Posterior vena cava (tissue), 2 donors: ENCODE measurements around the gene CSF3R. TPM values are rescaled to one million over a fixed set of nuclear protein-coding genes. Genes with fewer than 3 reads are reported as not detected.
A peak's percentile ranks its signal among the peaks of the same experiment; 100 is the strongest.

Source experiments
- DNase-seq: peaks from one replicate; pipeline ENCODE4 v3.0.0-alpha.2; 2020; ENCODE audit warnings: low spot score
- intact Hi-C, 2 donors: fragments of 100-400 bp; cut with DNase I; formaldehyde crosslinking; loops; one replicate each; pipeline versions ENCODE4 v1.14.1 to v1.14.2; 2022 to 2023
- total RNA-seq, 2 donors: library from RNA; stranded (reverse); fragmentation: NEBNext Ultra II Directional; extraction: Animal tissue kit (Norgen Biotek cat#: 25700); gene quantifications; one replicate each; pipeline ENCODE4 v1.2.1, GENCODE V29; 2021
- donor health status: DM: yes; HTN: yes; CAD: no.
- donor health status: DM: yes; HTN: yes; CAD: no.

Gene CSF3R
- total RNA-seq, 2 donors from 2014 or later, result 19.6 to 33.4 TPM

DNA sequence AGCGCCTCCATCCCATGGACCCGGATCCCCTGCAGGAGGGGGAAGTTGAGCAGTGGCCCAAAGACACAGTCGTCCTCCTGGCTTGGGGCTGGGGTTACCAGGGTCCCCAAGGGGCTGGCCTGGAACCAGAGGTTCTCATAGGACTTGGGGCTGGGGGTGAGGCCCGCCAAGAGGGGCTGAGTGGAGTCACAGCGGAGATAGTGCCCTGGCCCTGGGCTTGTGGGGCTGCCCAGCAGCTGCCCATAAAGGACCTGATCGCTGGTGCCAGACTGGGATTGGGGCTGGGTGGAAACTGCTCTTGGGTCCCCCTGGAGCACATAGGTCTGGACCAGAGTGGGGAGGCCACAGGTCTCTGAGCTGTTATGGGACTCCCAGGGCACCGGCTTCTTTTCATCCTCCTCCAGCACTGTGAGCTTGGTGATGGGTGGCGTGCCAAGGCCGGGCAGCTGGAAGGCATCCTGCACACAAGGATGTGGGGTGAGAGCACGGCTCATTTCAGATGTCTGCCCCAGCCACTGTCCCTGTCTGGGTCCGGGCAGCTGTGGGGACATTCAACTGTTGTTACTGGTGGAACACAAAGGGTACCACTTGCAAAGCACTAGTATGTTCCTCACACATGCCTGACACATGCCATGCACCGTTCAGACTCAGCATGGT is 16.2 kb downstream of the CSF3R start:
- intact Hi-C loops, result no loop called here
- peak; percentile 76 for DNase-seq

- intact Hi-C loops, result no loop called here
These were observed 16.9 kb downstream of the CSF3R start for GRCh38 chr1:36465731-36466369.

DNA sequence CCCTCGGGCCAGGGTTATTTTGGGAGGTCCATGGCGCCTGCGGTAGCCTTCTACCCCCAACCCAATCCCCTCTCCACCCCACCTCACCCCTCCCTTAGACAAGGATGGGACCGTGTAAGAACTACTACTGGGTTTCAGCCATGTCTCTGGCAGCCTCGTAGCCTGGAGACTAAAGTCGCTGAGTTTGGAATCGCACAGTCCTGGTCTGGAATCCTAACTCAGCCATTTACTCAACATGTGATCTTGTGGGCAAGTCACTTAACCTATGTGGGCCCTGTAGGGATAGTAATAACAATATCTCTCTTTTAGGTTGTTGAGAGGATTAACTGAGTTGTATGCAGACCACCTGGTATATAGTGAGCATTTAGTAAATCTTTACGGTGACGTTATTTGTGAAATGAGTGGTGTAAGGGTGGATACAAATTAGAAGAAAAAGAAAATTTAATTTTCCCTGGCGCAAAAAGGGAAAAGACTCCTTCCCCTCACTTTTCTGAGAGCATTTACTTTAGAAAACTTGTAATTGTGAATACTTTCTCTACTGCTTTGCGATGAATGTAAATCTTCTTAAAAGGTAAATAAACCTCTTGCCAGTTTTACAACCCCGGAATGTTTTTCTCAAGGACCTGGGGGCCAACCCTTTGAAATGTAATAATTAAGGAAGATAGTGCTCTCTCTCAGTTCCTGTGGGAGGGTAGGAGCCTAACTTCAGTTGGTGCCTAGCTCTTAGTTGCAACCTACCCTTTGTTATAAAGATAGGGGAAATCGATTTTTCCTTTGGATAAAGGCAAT is 17.9 kb downstream of the CSF3R start:
- no peak for DNase-seq
- intact Hi-C loops, result no loop called here

More at GRCh38 chr1:36465731-36466369, 16.9 kb downstream of the CSF3R start:
- no peak for DNase-seq

DNA sequence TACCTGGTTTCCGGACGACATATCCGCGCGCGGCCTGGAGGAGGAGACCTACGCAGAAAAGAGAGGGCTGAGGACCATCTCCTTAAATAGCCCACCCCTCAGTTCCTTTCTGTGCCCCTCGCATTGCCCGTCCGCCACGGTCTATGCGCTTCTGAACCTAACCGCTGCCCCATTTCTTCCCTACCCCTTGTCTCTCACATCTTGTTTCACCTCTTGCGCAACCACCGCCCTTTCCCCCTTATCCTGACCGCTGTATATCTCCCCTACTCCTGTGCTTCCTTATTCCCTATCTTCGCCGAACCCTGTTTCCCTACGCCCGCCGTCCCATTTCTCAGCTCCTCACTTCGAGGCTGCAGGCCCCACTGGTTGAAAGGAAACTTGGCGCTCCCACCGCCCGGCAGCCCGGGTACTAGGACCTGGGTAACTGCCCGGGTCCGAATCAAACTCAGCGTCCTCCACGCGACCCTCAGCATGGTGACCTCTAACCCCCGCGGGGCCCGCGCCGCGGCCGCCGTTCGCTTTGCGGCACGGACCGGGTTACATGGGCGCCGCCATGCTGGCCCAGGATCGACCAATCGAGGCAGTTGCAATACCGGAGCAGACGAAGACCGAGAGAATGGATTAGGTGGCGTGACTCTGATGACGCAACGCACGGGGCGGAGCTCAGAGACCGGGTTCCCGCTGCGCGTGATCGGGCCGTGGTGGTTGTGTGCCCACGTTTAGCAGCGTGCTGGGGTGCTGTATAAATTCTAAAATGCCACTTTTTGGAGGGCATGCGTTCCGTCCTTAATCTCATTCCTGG is 18.7 kb downstream of the CSF3R start, which contains the start of gene MRPS15:
Gene MRPS15, minus strand, starts transcription at position 582 of the 802 bp plus-strand sequence. Its CDS starts 109 bp downstream, at position 473.
- peak; percentile 99 for DNase-seq
- intact Hi-C loops, result no loop called here

DNA sequence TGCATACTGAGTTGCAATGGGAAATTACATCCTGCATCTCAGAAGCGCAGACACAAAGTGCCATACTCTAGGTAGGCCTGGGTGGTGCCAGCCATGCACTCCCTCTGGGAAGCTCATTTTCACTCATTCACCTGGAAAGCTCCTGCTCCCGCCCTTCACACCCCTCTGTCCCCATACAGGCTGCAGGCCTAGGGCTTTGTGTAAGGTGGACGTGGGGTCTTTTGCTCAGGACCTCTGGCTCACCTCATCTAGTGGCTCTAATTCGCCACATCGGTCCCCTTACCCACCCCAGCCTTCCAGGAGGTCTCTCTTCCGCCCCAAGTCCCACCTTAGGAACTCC is 19.3 kb downstream of the CSF3R start:
- DNase-seq, result no peak
- intact Hi-C loops, result no loop called here

DNA sequence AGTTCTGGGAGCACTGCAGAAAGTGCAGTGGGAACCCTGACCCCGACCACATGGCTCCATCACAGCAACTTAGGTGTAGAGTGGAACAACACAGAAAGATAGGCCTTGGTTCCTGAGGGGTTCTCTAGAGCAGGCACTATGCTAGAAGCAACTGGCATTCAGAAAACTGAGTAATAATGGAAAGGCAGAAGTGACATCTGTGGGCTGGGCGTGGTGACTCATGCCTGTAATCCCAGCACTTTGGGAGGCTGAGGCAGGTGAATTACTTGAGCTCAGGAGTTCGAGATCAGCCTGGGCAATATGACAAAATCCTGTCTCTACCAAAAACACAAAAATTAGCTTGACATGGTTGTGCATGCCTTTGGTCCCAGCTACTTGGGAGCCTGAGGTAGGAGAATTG is 23.8 kb downstream of the CSF3R start:
- intact Hi-C loops, result no loop called here
- no peak for DNase-seq

DNA sequence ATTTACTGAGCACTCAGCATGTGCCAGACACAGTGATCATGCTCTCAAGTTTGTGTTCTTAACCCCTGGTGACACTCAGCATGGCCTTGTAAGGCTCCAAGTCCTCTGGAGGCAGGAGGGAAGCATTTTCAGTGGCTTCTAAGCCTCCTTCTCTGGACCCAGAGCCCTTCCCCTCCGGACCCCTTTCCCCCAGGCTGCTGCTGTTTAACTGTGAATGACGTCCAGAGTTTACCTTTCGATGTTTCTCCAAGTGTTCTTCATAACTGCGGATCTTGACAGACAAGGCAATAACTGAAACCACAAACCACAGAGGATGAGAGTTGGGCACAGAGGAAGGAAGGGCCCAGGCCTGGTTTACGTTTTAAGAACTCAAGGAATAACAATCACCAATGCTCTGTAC is 25.0 kb downstream of the CSF3R start:
- intact Hi-C loops, result no loop called here
- no peak for DNase-seq

DNA sequence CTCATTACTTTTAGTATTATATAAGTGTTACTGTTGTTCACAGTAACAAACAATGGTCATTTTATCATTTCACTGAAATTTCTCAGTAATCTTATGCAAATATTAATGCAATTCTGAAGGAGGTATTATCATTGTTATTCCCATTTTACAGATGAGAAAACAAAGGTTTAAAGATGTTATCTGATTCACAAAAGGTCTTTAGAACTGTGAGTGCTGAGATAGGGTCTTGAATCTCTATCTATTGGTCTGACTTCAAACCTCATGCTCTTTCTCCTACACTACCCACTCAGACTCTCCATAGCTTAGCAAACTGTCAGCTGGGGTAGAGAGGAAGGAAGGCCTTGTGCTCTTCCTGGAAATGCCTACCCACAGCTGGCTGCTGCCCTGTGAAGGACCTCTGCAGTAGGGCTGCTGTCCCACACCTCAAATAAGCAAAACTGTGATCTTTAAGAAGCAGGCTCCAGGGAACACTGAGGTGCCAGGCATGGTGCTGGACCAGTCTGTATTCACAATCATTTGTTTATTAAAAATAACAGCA is 26.3 kb downstream of the CSF3R start:
- intact Hi-C loops, result no loop called here
- no peak for DNase-seq

GRCh38 chr1:36455386-36455785 is 27.3 kb downstream of the CSF3R start:
- intact Hi-C loops, result no loop called here
- no peak for DNase-seq

GRCh38 chr1:36453600-36454388 is 28.9 kb downstream of the CSF3R start:
- no peak for DNase-seq
- intact Hi-C loops, result no loop called here

DNA sequence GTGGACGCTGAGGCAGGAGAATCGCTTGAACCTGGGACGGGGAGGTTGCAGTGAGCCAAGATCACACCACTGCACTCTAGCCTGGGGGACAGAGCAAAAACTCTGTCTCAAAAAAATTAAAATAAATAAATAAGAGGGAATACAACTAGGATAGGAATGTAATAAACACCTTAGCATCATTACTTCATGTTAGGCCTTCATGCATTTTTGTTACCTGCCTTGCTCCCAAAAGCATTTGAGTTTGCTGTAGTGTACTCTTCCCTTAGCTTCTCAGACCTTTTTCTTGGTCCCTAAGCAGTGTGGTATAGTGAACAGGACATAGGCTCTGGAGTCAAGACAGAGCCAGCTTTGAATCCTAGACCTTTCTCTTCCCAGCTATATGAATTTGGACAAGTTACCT is 29.7 kb downstream of the CSF3R start:
- DNase-seq, result no peak
- intact Hi-C loops, result no loop called here

DNA sequence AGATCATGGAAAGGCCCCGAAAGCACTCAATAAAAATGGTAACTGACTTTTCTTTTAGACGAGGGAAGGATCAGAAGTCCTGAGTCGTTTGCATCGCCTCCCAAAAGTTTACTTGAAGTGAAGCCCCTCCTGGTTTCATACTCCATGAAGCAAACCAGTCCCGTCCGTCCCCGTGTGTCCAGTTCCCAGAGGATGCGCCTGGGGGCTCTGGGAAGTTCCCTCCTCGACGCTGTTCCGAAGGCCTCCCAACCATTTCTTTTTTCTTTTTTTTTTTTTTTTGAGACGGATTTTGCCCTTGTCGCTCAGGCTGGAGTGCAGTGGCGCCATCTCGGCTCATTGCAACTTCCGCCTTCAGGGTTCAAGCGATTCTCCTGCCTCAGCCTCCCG is 31.8 kb downstream of the CSF3R start:
- intact Hi-C loops, result no loop called here
- DNase-seq, result no peak

- peak; percentile 99 for DNase-seq
- intact Hi-C loops, result no loop called here
These were observed 32.3 kb downstream of the CSF3R start, which contains the start of gene OSCP1 for GRCh38 chr1:36450270-36450918. Gene OSCP1 (minus strand): TSS chr1:36450451. CDS start chr1:36450369, 82 bp downstream.

GRCh38 chr1:36448530-36449056 is 34.1 kb downstream of the CSF3R start:
- DNase-seq, result no peak
- intact Hi-C loops, result no loop called here

DNA sequence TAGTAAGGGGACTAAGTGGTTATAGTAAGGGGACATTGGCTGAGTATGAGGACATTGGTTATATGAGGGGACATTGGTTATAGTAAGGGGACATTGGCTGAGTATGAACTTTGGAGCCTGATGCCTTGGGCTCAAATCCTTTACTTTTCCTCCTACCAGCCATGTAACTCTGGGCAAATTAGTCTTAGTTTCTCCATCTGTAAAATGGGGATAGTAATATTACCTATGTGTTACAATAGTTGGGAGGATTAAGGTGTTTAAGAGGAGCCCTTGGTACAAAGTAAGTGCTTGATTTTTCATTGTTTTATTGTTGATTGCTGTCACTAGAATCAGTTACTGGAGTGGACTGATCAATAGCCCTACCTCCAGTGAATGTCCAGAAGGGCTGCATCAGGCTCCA is 35.3 kb downstream of the CSF3R start:
- no peak for DNase-seq
- intact Hi-C loops, result no loop called here

DNA sequence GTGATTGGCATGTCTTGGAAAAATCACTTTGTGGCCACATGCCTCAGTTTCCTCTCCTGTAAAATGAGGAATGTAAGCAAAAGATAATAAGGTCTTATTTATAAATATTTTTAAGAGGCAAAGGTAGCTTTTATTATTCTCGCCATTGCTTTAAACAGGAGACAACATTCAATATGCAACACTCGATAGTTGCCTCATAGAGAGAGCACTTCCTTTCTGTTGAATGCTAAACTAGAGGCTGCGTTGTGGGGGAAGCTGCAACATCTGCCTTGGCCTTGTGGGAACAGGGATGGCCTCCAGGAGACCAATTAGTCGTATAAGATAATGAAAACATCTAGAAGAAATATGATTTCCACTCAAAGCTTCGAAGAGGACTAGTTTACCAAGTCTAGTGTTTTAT is 36.0 kb downstream of the CSF3R start:
- intact Hi-C loops, result no loop called here
- DNase-seq, result no peak

DNA sequence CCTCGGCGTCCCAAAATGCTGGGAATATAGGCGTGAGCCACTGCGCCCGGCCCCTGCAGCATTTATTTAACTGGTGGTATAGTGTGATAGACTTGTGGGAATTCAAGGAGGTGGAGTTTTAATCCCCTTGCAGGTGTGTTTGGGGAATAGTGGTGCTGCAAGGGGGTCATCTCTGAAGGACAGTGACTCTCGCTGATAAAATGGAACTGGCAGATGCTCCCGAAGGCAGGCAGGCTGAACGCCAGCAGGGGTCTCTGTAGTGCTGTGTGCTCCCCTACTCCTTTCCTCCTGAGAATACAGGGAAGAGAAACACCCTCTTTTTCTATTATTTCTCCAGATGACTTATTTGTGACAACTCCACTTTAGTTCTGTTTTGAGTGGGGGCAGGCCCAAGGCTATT is 36.4 kb downstream of the CSF3R start:
- DNase-seq, result no peak
- intact Hi-C loops, result no loop called here

GRCh38 chr1:36443297-36443696 is 39.4 kb downstream of the CSF3R start:
- DNase-seq, result no peak
- intact Hi-C loops, result no loop called here
